GM21529 (cell line): Measurements from ENCODE around the gene PPP3R1.

ENCODE experiments used
- ATAC-seq: cut with Tn5 transposase; IDR thresholded peaks from one replicate; pipeline ENCODE4 v1.9.1; 2021; ENCODE audit not compliant: unreplicated experiment

The PPP3R1 gene

DNA sequence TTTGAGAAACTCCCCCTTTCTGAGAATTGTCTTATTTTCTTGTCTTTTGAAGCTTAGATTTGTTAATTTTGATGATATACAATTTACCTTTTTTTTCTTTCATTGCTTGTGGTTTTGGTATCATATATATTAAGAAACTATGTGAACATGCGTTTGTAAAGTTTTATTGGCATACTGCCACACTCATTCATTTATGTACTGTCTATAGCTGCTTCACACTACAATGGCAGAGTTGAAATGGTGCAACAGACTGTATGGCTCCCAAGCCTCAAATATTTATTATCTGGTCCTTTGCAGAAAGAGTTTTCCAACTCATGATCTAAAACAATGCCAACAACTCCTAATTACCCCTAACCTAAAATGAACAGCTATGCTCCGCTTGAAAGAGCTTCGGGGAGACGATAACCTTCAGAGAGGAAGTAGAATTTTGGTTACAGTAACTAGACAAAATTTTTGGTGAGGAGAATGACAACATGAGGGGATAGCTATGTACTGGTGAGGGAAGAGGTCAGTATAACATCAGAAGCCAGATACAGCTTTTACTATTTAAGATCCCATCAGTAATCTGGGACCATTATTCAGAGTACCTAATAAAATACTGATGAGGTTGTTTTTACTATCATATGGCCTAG is 16.1 kb downstream of the PPP3R1 start:
- ATAC-seq, result no peak

DNA sequence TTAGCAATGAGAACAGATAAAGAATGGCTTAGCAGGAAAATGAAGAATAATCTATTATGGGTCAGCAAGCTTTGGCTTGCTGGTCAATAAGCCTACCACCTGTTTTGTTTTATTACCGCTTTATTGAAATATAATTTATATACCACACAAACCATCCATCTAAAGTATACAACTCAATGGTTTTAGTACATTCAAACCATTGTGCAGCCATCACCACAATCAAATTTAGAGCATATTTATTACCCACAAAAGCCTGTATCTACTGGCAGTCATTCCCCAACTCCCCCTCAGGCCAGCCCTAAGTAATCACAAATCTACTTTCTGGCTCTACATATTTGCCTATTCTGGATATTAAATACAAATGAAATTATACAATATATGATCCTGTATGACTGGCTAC is 17.2 kb downstream of the PPP3R1 start:
- no peak for ATAC-seq

DNA sequence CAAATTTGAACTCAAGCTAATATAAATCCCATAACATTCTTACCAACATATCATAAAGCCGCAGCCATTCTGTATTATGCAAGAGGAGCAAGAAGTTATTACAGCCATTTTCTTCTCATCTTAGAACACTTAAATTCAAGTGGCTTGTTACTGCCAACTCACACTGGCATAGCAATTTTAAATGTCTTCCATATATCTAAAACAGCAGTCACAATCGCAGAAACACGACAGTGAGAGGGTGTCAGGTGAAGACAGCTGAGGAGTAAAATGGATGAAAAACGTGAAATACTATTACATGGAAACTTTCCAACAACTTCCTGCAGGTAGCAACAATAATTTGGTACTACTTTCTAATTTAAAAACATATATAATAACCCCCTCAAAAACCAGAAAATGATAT is 17.9 kb downstream of the PPP3R1 start:
- no peak for ATAC-seq

- ATAC-seq, result no peak
Observed at GRCh38 chr2:68231061-68231372, 21.3 kb downstream of the PPP3R1 start.

DNA sequence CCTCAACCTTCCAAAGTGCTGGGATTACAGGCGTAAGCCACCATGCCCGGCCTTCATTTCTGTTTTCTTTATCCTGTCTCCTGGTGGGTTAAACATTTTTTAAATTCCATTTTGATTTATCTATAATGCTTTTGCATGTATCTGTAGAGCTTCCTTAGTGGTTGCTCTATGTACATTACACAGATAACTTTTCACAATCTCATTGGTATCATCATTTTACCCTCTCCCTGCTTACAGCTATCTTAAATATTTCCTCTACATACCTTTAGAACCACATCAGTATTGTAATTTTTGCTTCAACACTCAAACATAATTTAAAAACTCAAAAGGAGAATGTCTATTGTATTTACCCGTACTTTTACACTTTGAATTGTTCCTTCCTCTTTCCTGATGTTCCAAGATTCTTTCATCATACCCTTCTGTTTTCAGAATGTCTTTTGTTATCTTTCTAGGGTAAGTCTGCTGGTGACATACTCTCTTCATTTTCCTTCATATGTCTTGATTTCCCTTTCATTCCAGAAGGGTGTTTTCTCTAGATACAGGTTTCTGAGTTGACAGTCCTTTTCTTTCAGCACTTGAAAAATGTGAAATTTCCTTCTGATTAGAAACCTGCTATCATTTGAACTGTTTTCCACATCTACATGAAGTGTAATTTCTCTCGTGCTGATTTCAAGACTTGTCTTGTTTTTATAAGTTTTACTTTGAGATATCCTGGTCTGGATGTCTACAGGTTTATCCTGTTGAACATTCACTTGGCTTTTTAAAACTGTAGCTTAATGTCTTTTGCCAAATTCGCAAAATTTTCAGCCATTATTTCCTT is 21.9 kb downstream of the PPP3R1 start:
- ATAC-seq, result no peak

DNA sequence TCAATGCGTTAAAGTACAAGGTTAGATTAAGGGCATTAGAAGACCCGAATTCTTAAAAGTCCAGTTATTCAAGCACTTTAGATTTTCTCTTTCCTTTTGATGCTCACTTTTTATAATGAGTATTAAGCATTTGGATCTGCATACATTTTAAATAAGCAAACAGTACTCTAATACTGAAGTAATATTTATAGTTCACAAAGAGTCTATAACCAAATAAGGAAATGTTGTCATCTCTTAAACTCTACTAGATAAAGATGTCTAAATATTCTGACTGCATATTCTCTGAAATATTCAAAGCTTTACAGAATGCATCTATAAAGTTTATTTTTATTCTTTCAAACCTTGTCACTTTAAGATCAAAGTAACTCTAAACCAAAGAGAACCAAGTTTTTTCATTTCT is 25.5 kb downstream of the PPP3R1 start:
- no peak for ATAC-seq

GRCh38 chr2:68225119-68225632 is 27.2 kb downstream of the PPP3R1 start:
- peak; percentile 89 for ATAC-seq

- no peak for ATAC-seq
Observed at GRCh38 chr2:68223419-68223818, 28.9 kb downstream of the PPP3R1 start.

GRCh38 chr2:68222287-68222686 is 30.0 kb downstream of the PPP3R1 start:
- ATAC-seq, result no peak

GRCh38 chr2:68218343-68218901 is 33.9 kb downstream of the PPP3R1 start:
- ATAC-seq, result no peak

DNA sequence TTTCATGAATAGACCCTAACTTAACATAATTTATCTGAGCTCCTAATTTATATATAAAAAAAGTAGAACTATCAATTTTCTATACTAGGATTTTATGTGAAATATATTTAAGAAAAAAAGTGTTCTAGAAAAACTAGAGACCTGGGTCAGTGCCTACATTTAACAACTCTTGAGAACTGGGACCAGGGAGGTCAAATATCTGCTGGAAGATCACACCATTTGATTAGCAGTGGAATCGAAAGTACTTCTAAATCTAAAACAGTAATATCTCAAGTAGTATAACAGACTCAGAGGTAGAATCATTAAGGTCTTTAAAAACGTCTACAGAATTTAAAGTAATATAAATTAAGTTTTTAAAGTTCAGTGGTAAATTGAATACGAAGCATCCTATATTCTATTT is 34.6 kb downstream of the PPP3R1 start:
- ATAC-seq, result no peak

- peak; percentile 40 for ATAC-seq
Observed at GRCh38 chr2:68216454-68217310, 35.6 kb downstream of the PPP3R1 start.

DNA sequence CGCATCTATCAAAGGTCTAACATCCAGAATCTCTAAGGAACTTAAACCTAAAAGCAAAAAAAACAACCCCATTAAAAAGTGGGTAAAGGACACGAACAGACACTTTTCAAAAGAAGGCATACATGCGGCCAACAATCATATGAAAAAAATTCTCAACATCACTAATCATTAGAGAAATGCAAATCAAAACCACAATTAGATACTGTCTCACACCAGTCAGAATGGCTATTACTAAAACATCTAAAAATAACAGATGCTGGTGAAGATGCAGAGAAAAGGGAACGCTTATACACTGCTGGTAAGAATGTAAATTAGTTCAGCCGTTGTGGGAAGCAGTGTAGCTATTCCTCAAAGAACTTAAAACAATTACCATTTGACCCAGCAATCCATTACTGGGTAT is 38.0 kb downstream of the PPP3R1 start:
- peak; percentile 70 for ATAC-seq

DNA sequence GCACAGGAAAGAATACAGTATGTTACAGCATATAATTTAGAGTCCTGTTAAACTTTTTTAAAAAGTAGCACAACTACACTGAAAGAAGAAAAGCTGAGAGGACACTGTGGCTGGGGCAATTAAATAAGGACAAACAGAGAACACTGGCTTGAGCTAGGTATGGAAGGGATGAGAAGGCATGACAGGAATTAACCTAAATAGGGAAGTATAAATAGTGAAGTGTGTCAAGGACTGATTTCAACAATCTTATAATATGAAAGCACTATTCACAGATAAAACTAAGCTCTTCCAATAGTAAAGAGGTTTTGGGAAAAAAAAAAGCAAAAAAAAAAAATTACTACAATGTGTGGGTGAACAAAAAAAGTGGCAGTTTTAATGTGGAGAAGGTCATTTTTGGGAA is 45.5 kb downstream of the PPP3R1 start:
- ATAC-seq, result no peak

DNA sequence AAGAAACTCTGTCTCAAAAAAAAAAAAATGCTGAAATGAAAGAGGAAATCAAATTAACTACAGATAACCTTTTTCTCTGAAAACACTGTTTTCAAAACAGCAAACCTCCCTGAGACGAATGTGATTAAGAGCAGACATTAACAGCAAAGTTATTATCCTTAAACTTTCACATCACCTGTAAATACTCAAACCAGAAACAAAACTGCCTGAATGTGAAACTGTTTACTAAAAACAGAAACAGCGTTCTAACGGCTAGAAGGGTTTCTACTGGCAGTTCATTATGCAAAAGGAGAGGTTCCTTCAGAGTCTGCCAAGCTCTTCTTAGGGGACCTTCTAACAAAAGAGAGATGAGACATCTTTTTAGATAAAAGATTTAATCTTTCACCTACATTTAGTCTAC is 48.7 kb downstream of the PPP3R1 start:
- peak; percentile 95 for ATAC-seq

- ATAC-seq, result peak; percentile 35
Observed at GRCh38 chr2:68200157-68200787, 52.1 kb downstream of the PPP3R1 start.

DNA sequence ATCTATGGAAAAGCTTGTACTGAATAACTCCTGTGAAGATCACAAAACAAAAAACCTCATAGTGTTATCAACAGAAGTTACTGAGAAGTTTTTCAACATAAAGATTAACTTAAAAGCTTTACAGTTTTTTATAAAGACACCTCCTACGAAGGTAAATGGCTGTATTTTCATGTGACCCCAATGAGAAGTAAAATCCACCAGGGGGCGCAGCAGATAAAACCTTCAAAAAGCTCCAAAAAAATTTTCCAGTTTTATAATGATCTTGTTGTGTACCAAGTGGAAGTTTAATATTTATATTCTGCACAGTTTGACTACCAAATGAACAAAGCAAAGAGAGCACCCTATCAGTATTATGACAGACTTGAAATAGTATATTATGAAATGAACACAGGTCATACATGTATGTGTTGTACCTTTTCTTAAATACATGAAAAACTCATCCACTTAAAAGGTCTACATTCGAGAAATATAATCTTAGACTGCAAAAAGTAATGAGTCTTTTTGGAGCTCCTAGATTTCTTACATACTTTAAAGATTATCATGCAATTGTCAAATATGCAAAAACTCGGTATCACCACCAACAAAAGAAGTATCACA is 56.1 kb downstream of the PPP3R1 start:
- no peak for ATAC-seq

- ATAC-seq, result no peak
Observed at GRCh38 chr2:68195096-68195495, 57.2 kb downstream of the PPP3R1 start.

GRCh38 chr2:68193787-68194372 is 58.5 kb downstream of the PPP3R1 start:
- ATAC-seq, result no peak

- no peak for ATAC-seq
Observed at GRCh38 chr2:68193144-68193543, 59.2 kb downstream of the PPP3R1 start.
